ENCODE measurements around the gene ADAMTS8.

- no peak for TF ChIP-seq CTCF (conservative IDR thresholded peaks at IDR 0.05 in 1 of 2, IDR thresholded peaks at IDR 0.05 in 1 of 2; ENCODE audit: low read depth in 1 of 2, low read length in 2 of 2)
- TF ChIP-seq EZH2 (IDR thresholded peaks at IDR 0.05; ENCODE audit: low read length, missing control alignments), result no peak
Measured at GRCh38 chr11:130445788-130446187, 17.4 kb upstream of the ADAMTS8 start.
